SK-N-SH (cell line): Measurements from ENCODE around the gene APC2. TPM values are rescaled to one million over a fixed set of nuclear protein-coding genes. Genes with fewer than 3 reads are reported as not detected.
"Not testable (repeated sequence)": the region's sequence is repeated elsewhere in the genome, so short reads cannot be mapped to it uniquely, and the experiment has no call there.

ENCODE experiments used
- CTCF ChIA-PET: fragments of 300-600, 350-600 bp; formaldehyde crosslinking; extraction: SDS; loops from one replicate; lab custom pipeline; 2021; lab: Yijun Ruan, JAX
- POLR2A ChIA-PET: fragments of 350-600 bp; sonication (Branson Sonifier 250); formaldehyde crosslinking; extraction: SDS; loops from one replicate; lab custom pipeline; 2020; ENCODE audit warnings: antibody characterized with exemption, inconsistent platforms; lab: Yijun Ruan, JAX
- DNase-seq: peaks from one replicate; pipeline ENCODE4 v3.0.0; 2012
- H2AFZ ChIP-seq: fragments of 200-600 bp; sonication (generic); 2 replicates; pipeline ENCODE4 v1.8.1; 2016; ENCODE audit warnings: antibody characterized with exemption, mild to moderate bottlenecking, low read depth
- H3F3A ChIP-seq: fragments of 200-600 bp; sonication (generic); replicated peaks from 2 replicates; pipeline ENCODE3; 2016; ENCODE audit warnings: antibody characterized with exemption, mild to moderate bottlenecking; ENCODE audit not compliant: insufficient read depth
- H3K27ac ChIP-seq, 2 experiments: fragments of 200-500 bp in 1 of 2; fragments of 200-600 bp in 1 of 2; sonication (Bioruptor generic) in 1 of 2; sonication (generic), shearing (Covaris generic) in 1 of 2; 2 replicates each; pipeline versions ENCODE4 v1.5.1 to v1.6.1; 2014 to 2016; ENCODE audit warnings: low read depth in 2 of 2, inconsistent platforms in 1 of 2, low read length in 1 of 2, mild to moderate bottlenecking in 1 of 2, mixed read lengths in 1 of 2
- H3K27me3 ChIP-seq: fragments of 200-600 bp; sonication (generic), shearing (Covaris generic); 2 replicates; pipeline ENCODE4 v1.6.1; 2016; ENCODE audit warnings: mixed run types; ENCODE audit not compliant: insufficient read depth
- H3K36me3 ChIP-seq, 2 experiments: fragments of 200-500 bp in 1 of 2; fragments of 200-600 bp in 1 of 2; sonication (Bioruptor generic) in 1 of 2; sonication (generic) in 1 of 2; replicated peaks in 1 of 2; 2 replicates each; pipeline versions ENCODE3 to v1.5.1; 2014 to 2016; ENCODE audit warnings: low read length in 1 of 2, mild to moderate bottlenecking in 1 of 2; ENCODE audit not compliant: insufficient read depth in 2 of 2, control insufficient read depth in 1 of 2
- H3K4me1 ChIP-seq, 2 experiments: fragments of 200-500 bp in 1 of 2; fragments of 200-600 bp in 1 of 2; sonication (Bioruptor generic) in 1 of 2; sonication (generic), shearing (Covaris generic) in 1 of 2; 2 replicates each; pipeline versions ENCODE4 v1.5.1 to v1.6.1; 2014 to 2016; ENCODE audit warnings: low read depth in 1 of 2, low read length in 1 of 2, mixed run types in 1 of 2; ENCODE audit not compliant: insufficient read depth in 2 of 2, control insufficient read depth in 1 of 2
- H3K4me2 ChIP-seq: fragments of 200-600 bp; sonication (generic), shearing (Covaris generic); 2 replicates; pipeline ENCODE4 v1.6.1; 2017; ENCODE audit warnings: mixed run types
- H3K4me3 ChIP-seq, 2 experiments: fragments of 200-500 bp in 1 of 2; fragments of 200-600 bp in 1 of 2; sonication (Bioruptor generic) in 1 of 2; sonication (generic), shearing (Covaris generic) in 1 of 2; 2 replicates each; pipeline versions ENCODE4 v1.5.1 to v1.8.1; 2014 to 2016; ENCODE audit warnings: low read depth in 2 of 2, inconsistent platforms in 1 of 2, low read length in 1 of 2, mild to moderate bottlenecking in 1 of 2, mixed read lengths in 1 of 2, moderate library complexity in 1 of 2
- H3K79me2 ChIP-seq: fragments of 200-600 bp; sonication (generic); 2 replicates; pipeline ENCODE4 v1.8.1; 2017; ENCODE audit warnings: mild to moderate bottlenecking; ENCODE audit not compliant: insufficient read depth
- H3K9ac ChIP-seq: fragments of 200-600 bp; sonication (generic); 2 replicates; pipeline ENCODE4 v1.6.1; 2017; ENCODE audit warnings: mixed run types
- H3K9me2 ChIP-seq: fragments of 200-600 bp; sonication (generic); 2 replicates; pipeline ENCODE4 v1.6.1; 2017; ENCODE audit warnings: mixed run types
- H3K9me3 ChIP-seq: fragments of 200-600 bp; sonication (generic); 2 replicates; pipeline ENCODE4 v1.6.1; 2017; ENCODE audit warnings: mixed run types, mild to moderate bottlenecking, moderate library complexity
- H4K20me1 ChIP-seq: fragments of 200-600 bp; sonication (generic); 2 replicates; pipeline ENCODE4 v1.6.1; 2017; ENCODE audit warnings: mild to moderate bottlenecking, mixed run types; ENCODE audit not compliant: insufficient read depth
- ELF1 ChIP-seq: IDR thresholded peaks from 2 replicates; pipeline ENCODE4 v1.4.0; 2012
- EP300 ChIP-seq, 2 experiments: IDR thresholded peaks; 2 replicates each; pipeline versions ENCODE4 v1.4.0 to v1.6.1; 2012; ENCODE audit warnings: borderline replicate concordance in 1 of 2, low read depth in 1 of 2, low read length in 1 of 2
- EZH2phosphoT487 ChIP-seq: fragments of 200-600 bp; sonication (generic); IDR thresholded peaks from 2 replicates; pipeline ENCODE4 v1.6.1; 2017; ENCODE audit warnings: low read depth, mixed run types, mild to moderate bottlenecking, antibody characterized with exemption, moderate library complexity, borderline replicate concordance
- FOXM1 ChIP-seq: IDR thresholded peaks from 2 replicates; pipeline ENCODE4 v1.4.0; 2012; ENCODE audit warnings: low read depth, mild to moderate bottlenecking
- GABPA ChIP-seq: IDR thresholded peaks from 2 replicates; pipeline ENCODE4 v1.4.0; 2012; ENCODE audit warnings: low read depth, mild to moderate bottlenecking
- MXI1 ChIP-seq: IDR thresholded peaks from 2 replicates; pipeline ENCODE4 v1.6.1; 2012; ENCODE audit warnings: mild to moderate bottlenecking, low read depth, low read length, improper control_type of control experiment
- POLR2AphosphoS5 ChIP-seq: IDR thresholded peaks from 2 replicates; pipeline ENCODE4 v1.6.1; 2012; ENCODE audit warnings: low read depth, low read length
- TAF1 ChIP-seq: IDR thresholded peaks from 2 replicates; pipeline ENCODE4 v1.6.1; 2012; ENCODE audit warnings: low read depth, mild to moderate bottlenecking, low read length, moderate library complexity, borderline replicate concordance
- WGBS: methylation state at CpG from one replicate; pipeline ENCODE4 v1.1.6; 2017; ENCODE audit warnings: low lambda C conversion rate; 5-methylcytosine and 5-hydroxymethylcytosine counted together
- polyA plus RNA-seq, 3 experiments: library from polyadenylated mRNA; depleted of rRNA; stranded (reverse); fragments of >200 nt; gene quantifications; 2 replicates each; pipeline ENCODE4 v1.2.3, GENCODE V29; 2012
- TF ChIP-seq, protein P1 (sequence below): IDR thresholded peaks from 2 replicates; pipeline ENCODE4 v1.4.0; 2012; ENCODE audit warnings: low read depth, borderline replicate concordance
- TF ChIP-seq, protein P2 (sequence below): fragments of 150-350 bp; IDR thresholded peaks from 2 replicates; pipeline ENCODE4 v1.6.1; 2017; ENCODE audit warnings: antibody characterized with exemption, low read length, low read depth, borderline replicate concordance

The APC2 gene
- polyA plus RNA-seq, 1 of the 3 experiments (the other 2 are of a cell fraction): 1.3 TPM

DNA sequence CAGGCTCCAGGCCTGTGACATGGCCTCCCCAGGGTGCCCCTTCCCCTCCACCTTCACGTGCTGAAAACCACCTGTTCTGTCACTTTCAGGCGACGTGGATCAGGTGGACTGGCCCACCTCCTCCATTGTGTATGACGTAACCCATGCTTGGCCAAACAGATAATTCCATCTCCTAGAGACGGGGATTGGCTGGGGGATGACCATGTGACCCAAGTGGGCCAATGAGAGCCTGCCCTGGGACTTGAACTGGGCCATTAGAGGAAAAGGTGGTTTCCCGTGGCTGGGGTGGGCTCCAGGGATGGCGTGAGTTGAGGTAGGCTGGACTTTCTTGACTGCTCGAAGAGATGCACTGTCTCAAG, 66.5 kb downstream of the APC2 start:
- ChIA-PET CTCF (no interaction called here), POLR2A (no interaction called here)
- Histone ChIP-seq H3K9me3 (no peaks in the 10 kb centered on the region), H3K27me3 (no peaks in the 10 kb centered on the region), H4K20me1 (no peaks in the 10 kb centered on the region), H3K4me3 (no peak overlapping the region), H3K36me3 (no peaks in the 10 kb centered on the region), H3K9me2 (no peaks in the 10 kb centered on the region), H3K9ac (no peak overlapping the region), H3F3A (peaks cover 12% of the 10 kb centered on the region), H2AFZ (no peak overlapping the region), H3K79me2 (no peaks in the 10 kb centered on the region), H3K4me1 (no peaks in the 10 kb centered on the region), H3K4me2 (no peak overlapping the region), H3K27ac (no peak overlapping the region)
- DNase-seq: no peak
- no peak for TF ChIP-seq ELF1
- TF ChIP-seq EP300 (IDR thresholded peaks at IDR 0.05; ENCODE audit: borderline replicate concordance in 1 of 2, low read depth in 1 of 2, low read length in 1 of 2): no peak
- no peak for TF ChIP-seq EZH2phosphoT487
- no peak for TF ChIP-seq FOXM1
- TF ChIP-seq, protein P1, sequence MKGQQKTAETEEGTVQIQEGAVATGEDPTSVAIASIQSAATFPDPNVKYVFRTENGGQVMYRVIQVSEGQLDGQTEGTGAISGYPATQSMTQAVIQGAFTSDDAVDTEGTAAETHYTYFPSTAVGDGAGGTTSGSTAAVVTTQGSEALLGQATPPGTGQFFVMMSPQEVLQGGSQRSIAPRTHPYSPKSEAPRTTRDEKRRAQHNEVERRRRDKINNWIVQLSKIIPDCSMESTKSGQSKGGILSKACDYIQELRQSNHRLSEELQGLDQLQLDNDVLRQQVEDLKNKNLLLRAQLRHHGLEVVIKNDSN: peak; percentile 56; the same call in 1 of the 2 replicates
- no peak for TF ChIP-seq GABPA
- no peak for TF ChIP-seq TAF1
- TF ChIP-seq POLR2AphosphoS5: no peak
- WGBS: 46% methylated on average over 8 of the region's 8 CpGs

DNA sequence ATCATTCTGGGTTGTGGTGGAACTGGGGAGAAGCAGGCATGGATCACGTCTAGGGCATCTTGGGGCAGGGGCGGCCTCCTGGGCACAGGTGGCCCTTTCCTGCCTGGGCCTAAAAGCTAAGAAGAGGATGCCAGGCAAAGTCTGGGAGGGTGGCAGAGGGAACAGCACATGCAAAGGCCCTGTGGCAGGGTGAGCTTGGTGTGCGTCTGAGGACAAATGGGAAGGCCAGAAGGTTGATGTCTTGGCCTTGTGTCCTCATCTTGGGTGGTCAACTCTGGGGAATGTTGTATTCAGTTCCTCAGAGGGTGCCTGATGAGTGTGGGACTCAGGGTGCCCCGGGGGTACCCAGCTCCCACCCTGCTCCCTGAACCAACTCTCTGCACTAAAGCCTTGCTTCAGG, 68.5 kb downstream of the APC2 start:
- Histone ChIP-seq H3K27me3 (peaks cover 11% of the 10 kb centered on the region), H3K4me1 (no peaks in the 10 kb centered on the region), H2AFZ (no peak overlapping the region), H3K9me3 (no peaks in the 10 kb centered on the region), H4K20me1 (no peaks in the 10 kb centered on the region), H3K79me2 (no peaks in the 10 kb centered on the region), H3K9me2 (no peaks in the 10 kb centered on the region), H3K36me3 (no peaks in the 10 kb centered on the region), H3K9ac (no peak overlapping the region), H3K4me2 (no peak overlapping the region), H3K27ac (no peak overlapping the region), H3F3A (peaks cover 13% of the 10 kb centered on the region), H3K4me3 (no peak overlapping the region)
- ChIA-PET POLR2A (no interaction called here), CTCF (interaction anchor here (1.4 to 2.5 kb wide), 2 partner anchors 16 to 27 kb away, joined by 3 to 12 read pairs; no protein-coding TSS in a partner anchor)
- no peak for DNase-seq
- 59% methylated on average over 4 of the region's 4 CpGs for WGBS
- no peak for TF ChIP-seq MXI1
- TF ChIP-seq, protein P2, sequence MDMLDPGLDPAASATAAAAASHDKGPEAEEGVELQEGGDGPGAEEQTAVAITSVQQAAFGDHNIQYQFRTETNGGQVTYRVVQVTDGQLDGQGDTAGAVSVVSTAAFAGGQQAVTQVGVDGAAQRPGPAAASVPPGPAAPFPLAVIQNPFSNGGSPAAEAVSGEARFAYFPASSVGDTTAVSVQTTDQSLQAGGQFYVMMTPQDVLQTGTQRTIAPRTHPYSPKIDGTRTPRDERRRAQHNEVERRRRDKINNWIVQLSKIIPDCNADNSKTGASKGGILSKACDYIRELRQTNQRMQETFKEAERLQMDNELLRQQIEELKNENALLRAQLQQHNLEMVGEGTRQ: no peak

DNA sequence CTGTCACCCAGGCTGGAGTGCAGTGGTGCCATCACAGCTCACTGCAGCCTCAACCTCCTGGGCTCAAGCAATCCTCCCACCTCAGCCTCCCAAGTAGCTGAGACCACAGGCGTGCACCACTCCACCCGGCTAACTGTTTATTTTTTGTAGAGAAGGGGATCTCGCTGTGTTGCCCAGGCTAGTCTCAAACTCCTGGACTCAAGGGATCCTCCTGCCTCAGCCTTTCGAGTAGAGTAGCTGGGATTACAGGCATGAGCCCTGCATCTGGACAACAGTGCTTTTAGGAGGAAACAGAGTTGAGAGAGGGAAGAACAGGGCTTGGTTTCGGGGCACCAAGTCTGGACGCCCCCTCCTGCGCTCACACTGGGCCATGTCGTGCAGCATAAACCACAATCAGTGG, 69.9 kb downstream of the APC2 start:
- POLR2A ChIA-PET, DNase-seq, H3K4me3 ChIP-seq, H3K27ac ChIP-seq, H3K4me1 ChIP-seq, H3K9me2 ChIP-seq, H2AFZ ChIP-seq, H3K36me3 ChIP-seq, H4K20me1 ChIP-seq, H3K9ac ChIP-seq, H3F3A ChIP-seq, H3K9me3 ChIP-seq, H3K4me2 ChIP-seq, H3K79me2 ChIP-seq: not testable (repeated sequence)
- CTCF ChIA-PET: interaction anchor here (1.5 kb wide), 1 partner anchor 26 kb away, joined by 5 read pairs; no protein-coding TSS in a partner anchor
- WGBS: 56% methylated on average over 4 of the region's 8 CpGs
- H3K27me3 ChIP-seq: peaks cover 20% of the 10 kb centered on the region
